Upper lobe of left lung (tissue), 6 donors: ENCODE results near the gene UBC. TPM values are rescaled to one million over a fixed set of nuclear protein-coding genes. Genes with fewer than 3 reads are reported as not detected.
"Not testable (repeated sequence)": the region's sequence is repeated elsewhere in the genome, so short reads cannot be mapped to it uniquely, and the experiment has no call there.

Source experiments
- ATAC-seq, 2 donors: fragments of 200-7000 bp; cut with Tn5 transposase; one replicate each; pipeline ENCODE4 v1.9.1; 2022; ENCODE audit warnings: mild to moderate bottlenecking in 2 of 2, moderate library complexity in 2 of 2; ENCODE audit not compliant: low FRiP score in 2 of 2
- DNase-seq, 2 donors: peaks; one replicate each; pipeline ENCODE4 v3.0.0-alpha.2; 2019 to 2020
- H3K27ac ChIP-seq, 4 donors: fragments of 200-600 bp; sonication (generic); one replicate each; pipeline ENCODE4 v1.5.1; 2016 to 2019
- H3K27me3 ChIP-seq, 4 donors: fragments of 200-600 bp; sonication (generic); one replicate each; pipeline ENCODE4 v1.5.1; 2017 to 2019
- H3K36me3 ChIP-seq, 4 donors: fragments of 200-600 bp; sonication (generic); one replicate each; pipeline ENCODE4 v1.5.1; 2016 to 2019
- H3K4me1 ChIP-seq, 4 donors: fragments of 200-600 bp; sonication (generic); one replicate each; pipeline ENCODE4 v1.5.1; 2018 to 2019
- H3K4me3 ChIP-seq, 4 donors: fragments of 200-600 bp; sonication (generic); one replicate each; pipeline ENCODE4 v1.5.1; 2017 to 2019; ENCODE audit warnings: mild to moderate bottlenecking in 2 of 4, moderate library complexity in 1 of 4
- H3K9me3 ChIP-seq, 4 donors: fragments of 200-600 bp; sonication (generic); one replicate each; pipeline ENCODE4 v1.5.1; 2018 to 2019
- EP300 ChIP-seq, 4 donors: sonication (generic); formaldehyde crosslinking; IDR thresholded peaks; one replicate each; pipeline ENCODE4 v1.5.1; 2017; ENCODE audit warnings: antibody characterized with exemption in 4 of 4, control low read depth in 2 of 4
- POLR2A ChIP-seq, 4 donors: fragments of 450-650 bp; IDR thresholded peaks; one replicate each; pipeline ENCODE4 v1.5.1; 2016 to 2017; ENCODE audit warnings: antibody characterized with exemption in 4 of 4, mild to moderate bottlenecking in 2 of 4
- POLR2AphosphoS5 ChIP-seq, 2 donors: sonication (generic); formaldehyde crosslinking; IDR thresholded peaks; one replicate each; pipeline ENCODE4 v1.5.1; 2017; ENCODE audit warnings: antibody characterized with exemption in 2 of 2
- WGBS, 2 donors: methylation state at CpG; one replicate each; pipeline ENCODE4 v1.1.5; 2017 to 2018; 5-methylcytosine and 5-hydroxymethylcytosine counted together
- total RNA-seq, 6 donors: library from RNA; depleted of rRNA in 4 of 6; stranded (reverse); fragments of >200 nt in 4 of 6; gene quantifications; one replicate each; pipeline versions ENCODE4 v1.1.0 to v1.2.1, GENCODE V29; 2016 to 2021
- TF ChIP-seq, protein P1 (sequence below), 6 experiments: fragments of 450-650 bp in 4 of 6; fragments of 200-600 bp in 2 of 6; sonication (generic) in 2 of 6; IDR thresholded peaks; one replicate each; pipeline ENCODE4 v1.5.1; 2016 to 2019; ENCODE audit warnings: antibody characterized with exemption in 6 of 6
- donor health status: DM: no; HTN: no; CAD: no; lungs with moderate emphysema.
- donor health status: DM: no; HTN: yes; CAD: no; lungs with severe emphysema.

UBC gene
- total RNA-seq, 6 donors from 2014 or later: 649 to 1,729 (median 1,078) TPM

DNA sequence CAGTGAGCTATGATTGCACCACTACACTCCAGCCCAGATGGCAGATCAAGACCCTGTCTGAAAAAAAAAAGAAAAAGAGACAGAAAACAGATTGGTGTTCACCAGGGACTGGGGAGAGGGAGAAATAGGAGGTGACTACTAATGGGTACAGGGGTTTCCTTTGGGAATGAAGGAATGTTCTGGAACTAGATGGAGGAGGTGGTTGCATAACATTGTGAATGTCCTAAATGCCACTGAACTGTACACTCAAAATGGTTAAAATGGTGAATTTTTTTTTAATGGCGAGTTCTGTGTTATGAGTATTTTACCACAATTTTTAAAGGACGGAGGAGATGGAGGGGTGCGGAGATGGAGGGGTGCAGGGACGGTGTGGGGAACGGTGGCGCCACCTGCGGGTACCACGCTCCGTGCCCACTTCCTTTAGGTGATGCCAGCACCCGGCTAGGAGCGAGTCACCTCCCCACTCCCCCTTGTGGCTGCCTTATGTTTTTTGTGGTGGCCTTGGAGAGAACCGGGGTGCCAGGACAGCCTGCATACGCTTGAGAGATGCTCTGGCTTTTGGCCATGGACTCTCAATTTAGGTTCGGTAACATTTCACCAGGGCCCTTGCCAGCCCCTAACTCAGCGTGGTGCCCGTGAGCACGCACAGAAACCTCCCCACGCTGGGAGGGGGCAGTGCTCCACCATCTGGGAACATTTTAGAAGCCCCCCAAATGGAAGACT is 16.1 kb downstream of the UBC start:
- no peak overlapping the region for H3K4me3 ChIP-seq
- ATAC-seq (peak; percentile 79 to 80), DNase-seq (peak; percentile 52 to 82)
- no peaks in the 10 kb centered on the region for H3K27me3 ChIP-seq
- TF ChIP-seq EP300 (IDR thresholded peaks at IDR 0.05) (no peak), POLR2A (IDR thresholded peaks at IDR 0.05) (no peak), POLR2AphosphoS5 (IDR thresholded peaks at IDR 0.05) (no peak)
- TF ChIP-seq, protein P1, sequence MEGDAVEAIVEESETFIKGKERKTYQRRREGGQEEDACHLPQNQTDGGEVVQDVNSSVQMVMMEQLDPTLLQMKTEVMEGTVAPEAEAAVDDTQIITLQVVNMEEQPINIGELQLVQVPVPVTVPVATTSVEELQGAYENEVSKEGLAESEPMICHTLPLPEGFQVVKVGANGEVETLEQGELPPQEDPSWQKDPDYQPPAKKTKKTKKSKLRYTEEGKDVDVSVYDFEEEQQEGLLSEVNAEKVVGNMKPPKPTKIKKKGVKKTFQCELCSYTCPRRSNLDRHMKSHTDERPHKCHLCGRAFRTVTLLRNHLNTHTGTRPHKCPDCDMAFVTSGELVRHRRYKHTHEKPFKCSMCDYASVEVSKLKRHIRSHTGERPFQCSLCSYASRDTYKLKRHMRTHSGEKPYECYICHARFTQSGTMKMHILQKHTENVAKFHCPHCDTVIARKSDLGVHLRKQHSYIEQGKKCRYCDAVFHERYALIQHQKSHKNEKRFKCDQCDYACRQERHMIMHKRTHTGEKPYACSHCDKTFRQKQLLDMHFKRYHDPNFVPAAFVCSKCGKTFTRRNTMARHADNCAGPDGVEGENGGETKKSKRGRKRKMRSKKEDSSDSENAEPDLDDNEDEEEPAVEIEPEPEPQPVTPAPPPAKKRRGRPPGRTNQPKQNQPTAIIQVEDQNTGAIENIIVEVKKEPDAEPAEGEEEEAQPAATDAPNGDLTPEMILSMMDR (IDR thresholded peaks at IDR 0.05): peak; percentile 42 to 66 (median 52)
- 18 to 30% methylated on average over 17 to 18 of the region's 18 CpGs for WGBS, 2 donors
- H3K4me1 ChIP-seq: peaks cover 2 to 11% (median 6%) of the 10 kb centered on the region in 4 donors
- H3K27ac ChIP-seq: no peak overlapping the region
- H3K36me3 ChIP-seq: no peaks in the 10 kb centered on the region
- H3K9me3 ChIP-seq: no peaks in the 10 kb centered on the region

DNA sequence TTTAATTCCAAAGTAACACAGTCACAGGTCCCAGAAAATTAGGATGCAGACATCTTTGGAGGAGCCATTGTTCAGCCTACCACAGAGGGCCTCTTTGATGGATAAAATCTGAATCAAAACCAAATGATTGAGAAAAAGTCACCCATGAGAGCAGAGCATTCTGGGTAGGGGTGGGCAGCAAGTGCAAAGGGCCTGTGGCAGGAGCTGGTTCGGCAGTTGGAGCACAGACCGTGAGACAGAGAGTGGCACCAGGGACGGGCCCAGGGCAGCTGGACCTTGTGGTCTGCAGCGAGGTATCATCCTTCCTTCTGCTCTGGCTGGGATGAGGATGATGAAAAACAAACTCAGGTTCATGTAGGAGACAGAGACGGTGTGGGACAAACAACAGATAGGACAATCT is 18.0 kb downstream of the UBC start:
- no peak for DNase-seq
- Histone ChIP-seq H3K4me1 (peaks cover 2 to 11% (median 6%) of the 10 kb centered on the region in 4 donors), H3K4me3 (no peak overlapping the region), H3K27ac (no peak overlapping the region), H3K36me3 (no peaks in the 10 kb centered on the region), H3K27me3 (no peaks in the 10 kb centered on the region), H3K9me3 (no peaks in the 10 kb centered on the region)
- no peak for ATAC-seq
- TF ChIP-seq POLR2AphosphoS5 (IDR thresholded peaks at IDR 0.05): no peak
- TF ChIP-seq POLR2A (IDR thresholded peaks at IDR 0.05): no peak
- TF ChIP-seq EP300 (IDR thresholded peaks at IDR 0.05): no peak
- TF ChIP-seq, protein P1 (IDR thresholded peaks at IDR 0.05): no peak
- 91 to 94% methylated on average over 5 of the region's 5 CpGs for WGBS, 2 donors

DNA sequence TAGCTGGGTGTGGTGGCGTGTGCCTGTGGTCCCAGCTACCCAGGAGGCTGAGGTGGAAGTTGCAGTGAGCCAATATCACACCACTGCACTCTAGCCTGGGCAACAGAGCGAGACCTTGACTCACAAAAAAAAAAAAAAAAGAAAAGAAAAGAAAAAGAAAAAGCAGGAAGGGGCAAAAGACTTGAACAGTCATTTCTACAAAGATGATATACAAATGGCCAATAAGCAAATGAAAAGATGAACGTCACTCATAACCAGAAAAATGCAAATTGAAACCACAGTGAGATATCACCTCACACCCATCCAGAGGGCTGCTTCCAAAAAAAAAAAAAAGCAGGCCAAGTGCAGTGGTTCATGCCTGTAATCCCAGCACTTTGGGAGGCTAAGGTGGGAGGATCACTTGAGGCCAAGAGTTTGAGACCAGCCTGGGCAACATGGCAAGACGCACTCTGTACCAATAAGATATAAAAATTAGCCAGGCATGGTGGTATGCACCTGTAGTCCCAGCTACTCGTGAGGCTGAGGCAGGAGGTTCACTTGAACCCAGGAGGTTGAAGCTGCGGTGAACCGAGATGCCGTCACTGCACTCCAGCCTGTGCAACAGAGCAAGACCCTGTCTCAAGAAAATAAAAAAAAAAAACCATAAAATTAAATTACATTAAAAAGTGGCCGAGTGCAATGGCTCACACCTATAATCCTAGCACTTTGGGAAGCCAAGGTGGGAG is 20.5 kb downstream of the UBC start:
- 93% methylated on average over 9 of the region's 9 CpGs for WGBS, 2 donors
- no peak for TF ChIP-seq POLR2AphosphoS5 (IDR thresholded peaks at IDR 0.05)

DNA sequence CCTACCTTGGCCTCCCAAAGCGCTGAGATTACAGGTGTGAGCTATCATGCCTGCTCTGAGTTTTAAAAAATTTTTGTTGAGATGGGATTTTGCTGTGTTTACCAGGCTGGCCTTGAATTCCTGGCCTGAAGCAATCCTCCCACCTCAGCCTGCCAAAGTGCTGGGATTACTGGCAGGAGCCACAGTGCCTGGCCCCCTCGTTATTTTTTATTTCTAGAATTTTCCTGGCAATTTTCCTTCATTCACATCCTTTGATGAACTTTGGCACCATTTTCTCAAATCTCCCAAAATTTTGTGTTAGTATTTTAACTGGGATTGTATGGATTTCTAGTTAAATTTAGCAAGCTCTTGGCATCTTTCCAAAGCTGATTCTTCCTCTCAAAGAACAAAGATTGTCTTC is 26.2 kb downstream of the UBC start:
- DNase-seq: no peak
- H3K27me3 ChIP-seq: no peaks in the 10 kb centered on the region
- H3K9me3 ChIP-seq: no peaks in the 10 kb centered on the region
- no peaks in the 10 kb centered on the region for H3K4me1 ChIP-seq
- TF ChIP-seq, protein P1 (IDR thresholded peaks at IDR 0.05): no peak
- TF ChIP-seq EP300 (IDR thresholded peaks at IDR 0.05) (no peak), POLR2AphosphoS5 (IDR thresholded peaks at IDR 0.05) (no peak), POLR2A (IDR thresholded peaks at IDR 0.05) (no peak)
- no peak overlapping the region for H3K4me3 ChIP-seq
- ATAC-seq: no peak
- no peaks in the 10 kb centered on the region for H3K36me3 ChIP-seq
- 72 to 84% methylated on average over 2 of the region's 2 CpGs for WGBS, 2 donors
- no peak overlapping the region for H3K27ac ChIP-seq

More for the DNA sequence above, 20.5 kb downstream of the UBC start:
- Histone ChIP-seq H3K4me1 (peaks cover 0 to 8% (median 6%) of the 10 kb centered on the region in 4 donors), H3K4me3 (no peak overlapping the region), H3K36me3 (no peaks in the 10 kb centered on the region), H3K27me3 (no peaks in the 10 kb centered on the region), H3K27ac (no peak overlapping the region), H3K9me3 (no peaks in the 10 kb centered on the region)
- no peak for ATAC-seq
- DNase-seq: no peak

DNA sequence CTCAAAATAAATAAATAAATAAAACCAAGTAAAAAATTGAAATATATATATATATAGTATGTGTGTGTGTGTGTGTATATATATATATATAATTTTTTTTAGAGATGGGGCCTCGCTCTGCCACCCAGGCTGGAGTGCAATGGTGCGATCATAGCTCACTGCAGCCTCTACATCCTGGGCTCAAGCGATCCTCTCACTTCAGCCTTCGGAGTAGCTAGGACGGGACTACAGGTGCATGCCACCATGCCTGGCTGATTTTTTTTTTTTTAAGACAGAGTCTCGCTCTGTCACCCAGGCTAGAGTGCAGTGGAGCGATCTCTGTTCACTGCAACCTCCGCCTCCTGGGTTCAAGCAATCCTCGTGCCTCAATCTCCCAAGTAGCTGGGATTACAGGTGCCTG is 26.7 kb downstream of the UBC start:
- ATAC-seq, H3K9me3 ChIP-seq, H3K27me3 ChIP-seq, H3K36me3 ChIP-seq, DNase-seq, H3K4me3 ChIP-seq, H3K4me1 ChIP-seq, H3K27ac ChIP-seq: not testable (repeated sequence)
- WGBS, 2 donors: 94 to 95% methylated on average over 9 of the region's 9 CpGs
